Naive thymus-derived CD4-positive, alpha-beta T cell (primary cell): ENCODE measurements around the gene SLC38A3. TPM values are rescaled to one million over a fixed set of nuclear protein-coding genes. Genes with fewer than 3 reads are reported as not detected.

ENCODE experiments used
- ATAC-seq: fragments of 150-1000 bp; cut with Tn5 transposase; 2 replicates; pipeline ENCODE4 v1.10.0; 2021; ENCODE audit warnings: mild to moderate bottlenecking, moderate library complexity
- CTCF ChIA-PET: fragments of 350-600 bp; sonication (Branson Sonifier 250); formaldehyde crosslinking; loops from one replicate; lab custom pipeline; 2021; ENCODE audit warnings: antibody characterized with exemption; lab: Charles Lee
- POLR2A ChIA-PET: fragments of 350-600 bp; sonication (Branson Sonifier 250); formaldehyde crosslinking; loops from one replicate; lab custom pipeline; 2021; ENCODE audit warnings: antibody characterized with exemption, inconsistent platforms; lab: Charles Lee
- DNase-seq, 9 donors: peaks; one replicate each; pipeline versions ENCODE4 v3.0.0 to v3.0.0-alpha.2; 2020 to 2022; ENCODE audit warnings: mixed read lengths in 1 of 9
- H3K27ac ChIP-seq: one replicate; pipeline ENCODE4 v1.7.0; 2013; ENCODE audit warnings: mild to moderate bottlenecking, low read depth, low read length, moderate library complexity
- H3K27me3 ChIP-seq, 2 donors: one replicate each; pipeline ENCODE4 v1.7.0; 2013; ENCODE audit warnings: low read length in 2 of 2, mild to moderate bottlenecking in 2 of 2, moderate library complexity in 2 of 2; ENCODE audit not compliant: control insufficient read depth in 2 of 2, insufficient read depth in 2 of 2
- H3K36me3 ChIP-seq, 3 experiments: 1 replicate in 2 of 3; 2 replicates in 1 of 3; pipeline ENCODE4 v1.7.0; 2013; ENCODE audit warnings: low read length in 3 of 3, mild to moderate bottlenecking in 3 of 3, moderate library complexity in 1 of 3; ENCODE audit not compliant: insufficient read depth in 3 of 3, control insufficient read depth in 2 of 3
- H3K4me1 ChIP-seq, 2 donors: one replicate each; pipeline ENCODE4 v1.7.0; 2013; ENCODE audit warnings: low read length in 2 of 2, mild to moderate bottlenecking in 2 of 2, moderate library complexity in 1 of 2; ENCODE audit not compliant: control insufficient read depth in 2 of 2, insufficient read depth in 2 of 2
- H3K4me3 ChIP-seq: 2 replicates; pipeline ENCODE4 v1.7.0; 2013; ENCODE audit warnings: mild to moderate bottlenecking, low read length
- H3K9me3 ChIP-seq, 3 experiments: 1 replicate in 2 of 3; 2 replicates in 1 of 3; pipeline ENCODE4 v1.7.0; 2013; ENCODE audit warnings: low read length in 3 of 3; ENCODE audit not compliant: control insufficient read depth in 2 of 3
- H3K27ac Mint-ChIP-seq, 9 donors: one replicate each; pipeline ENCODE4 v1.8.0; 2020 to 2022; ENCODE audit warnings: mixed read lengths in 9 of 9, mild to moderate bottlenecking in 8 of 9, moderate library complexity in 5 of 9, inconsistent platforms in 2 of 9
- H3K27me3 Mint-ChIP-seq, 5 donors: one replicate each; pipeline ENCODE4 v1.8.0; 2021 to 2022; ENCODE audit warnings: mixed read lengths in 5 of 5, mild to moderate bottlenecking in 1 of 5
- H3K36me3 Mint-ChIP-seq, 5 donors: one replicate each; pipeline ENCODE4 v1.8.0; 2020 to 2022; ENCODE audit warnings: mixed read lengths in 5 of 5, mild to moderate bottlenecking in 3 of 5, inconsistent platforms in 1 of 5
- H3K4me1 Mint-ChIP-seq, 7 donors: one replicate each; pipeline ENCODE4 v1.8.0; 2020 to 2022; ENCODE audit warnings: mixed read lengths in 7 of 7, mild to moderate bottlenecking in 3 of 7, inconsistent platforms in 1 of 7
- H3K4me3 Mint-ChIP-seq, 10 donors: one replicate each; pipeline ENCODE4 v1.8.0; 2020 to 2022; ENCODE audit warnings: mild to moderate bottlenecking in 10 of 10, mixed read lengths in 10 of 10, moderate library complexity in 6 of 10, inconsistent platforms in 2 of 10
- H3K9me3 Mint-ChIP-seq, 11 donors: one replicate each; pipeline ENCODE4 v1.8.0; 2020 to 2022; ENCODE audit warnings: mixed read lengths in 11 of 11, mild to moderate bottlenecking in 4 of 11, inconsistent platforms in 1 of 11, moderate library complexity in 1 of 11
- intact Hi-C, 2 donors: fragments of 100-400 bp; cut with micrococcal nuclease; formaldehyde crosslinking; loops; one replicate each; pipeline ENCODE4 v1.15.1; 2023
- polyA plus RNA-seq, 2 donors: library from polyadenylated mRNA; unstranded; fragments of 300-500 nt; fragmentation: Illumina TruSeq; gene quantifications; one replicate each; pipeline ENCODE4 v1.2.3, GENCODE V29; 2021
- total RNA-seq, 6 experiments: library from RNA in 5 of 6; stranded (reverse) in 5 of 6; gene quantifications; 1 replicate in 5 of 6; 2 replicates in 1 of 6; pipeline ENCODE4 v1.2.3 and lab custom pipeline; 2021 to 2026

SLC38A3 gene
- total and polyA plus RNA-seq, 7 experiments from 2014 or later: 1.8 TPM; not detected in 6

DNA sequence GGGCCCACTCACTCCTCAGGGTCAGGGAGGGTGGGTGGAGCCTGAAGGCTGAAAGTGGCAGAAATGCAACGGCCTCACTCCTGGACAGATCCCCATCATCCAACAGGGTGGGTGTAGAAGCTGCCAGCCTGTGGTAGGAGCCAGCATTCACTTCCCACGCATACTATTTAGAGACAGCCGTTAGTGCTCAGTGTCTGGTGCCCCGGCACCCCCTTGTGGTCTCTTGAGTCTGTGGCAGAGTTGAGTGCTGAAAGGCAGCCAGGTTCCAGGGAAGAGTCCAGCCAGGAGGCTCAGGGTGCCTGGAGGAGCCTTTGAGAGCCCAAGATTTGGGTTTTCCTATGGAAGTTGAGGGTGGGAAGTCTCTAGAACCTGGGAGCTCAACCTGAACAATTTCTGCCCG is 15.8 kb upstream of the SLC38A3 start:
- Histone ChIP-seq H3K27me3 (no peaks in the 10 kb centered on the region), H3K9me3 (no peaks in the 10 kb centered on the region), H3K4me1 (peaks cover 5 to 8% of the 10 kb centered on the region in 2 donors), H3K27ac (no peak overlapping the region), H3K4me3 (no peak overlapping the region), H3K36me3 (no peaks in the 10 kb centered on the region)
- Mint-ChIP-seq H3K27ac (peak overlapping the region in 1 of 9 donors; percentile 65), H3K4me3 (no peak overlapping the region), H3K36me3 (no peaks in the 10 kb centered on the region), H3K27me3 (peaks cover 0 to 6% (median 4%) of the 10 kb centered on the region in 5 donors), H3K9me3 (no peaks in the 10 kb centered on the region), H3K4me1 (peaks cover 0 to 11% (median 4%) of the 10 kb centered on the region in 7 donors)
- intact Hi-C loops: no loop called here
- CTCF ChIA-PET: interaction anchor here (7.8 kb wide), 1 partner anchor 39 kb away, joined by 108 read pairs; no protein-coding TSS in a partner anchor
- ATAC-seq: peak; percentile 30
- DNase-seq: peak in 6 of 9 donors; percentile 17 to 41 (median 20)
- POLR2A ChIA-PET: interaction anchor here (0.5 kb wide), 1 partner anchor 35 kb away, joined by 3 read pairs; no protein-coding TSS in a partner anchor

DNA sequence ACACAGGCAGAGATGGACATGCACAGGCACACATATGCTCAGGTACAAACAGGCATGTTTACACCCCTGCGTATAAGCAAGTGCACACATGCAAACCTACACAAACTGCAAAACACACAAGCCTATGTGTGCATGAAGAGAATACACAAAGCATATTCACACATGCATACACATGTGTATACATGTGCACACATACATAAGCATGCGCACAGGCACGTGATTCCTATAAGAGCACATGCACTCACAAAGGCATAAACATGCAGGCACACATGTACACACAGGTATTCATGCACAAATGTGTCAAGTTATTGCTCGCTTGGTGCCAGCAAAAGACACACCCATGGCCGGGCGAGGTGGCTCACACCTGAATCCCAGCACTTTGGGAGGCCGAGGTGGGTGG is 15.1 kb upstream of the SLC38A3 start:
- ChIA-PET CTCF (interaction anchor here (0.7 to 7.8 kb wide), 3 partner anchors 20 to 83 kb away, joined by 4 to 108 read pairs (median 47); no protein-coding TSS in a partner anchor), POLR2A (interaction anchor here (0.6 to 0.7 kb wide), 2 partner anchors 68 to 112 kb away, joined by 3 read pairs; no protein-coding TSS in a partner anchor)
- no peaks in the 10 kb centered on the region for H3K36me3 ChIP-seq
- Mint-ChIP-seq H3K4me1 (peaks cover 4 to 16% (median 9%) of the 10 kb centered on the region in 7 donors), H3K4me3 (no peak overlapping the region), H3K36me3 (no peaks in the 10 kb centered on the region), H3K9me3 (no peaks in the 10 kb centered on the region), H3K27me3 (peaks cover 0 to 12% (median 4%) of the 10 kb centered on the region in 5 donors), H3K27ac (no peak overlapping the region)
- intact Hi-C loops: loop anchor here in 1 of 2 donors (10.0 kb wide), 1 partner anchor 375 kb away; the partner anchor contains the start of genes C3orf18 and HEMK1
- H3K9me3 ChIP-seq: no peaks in the 10 kb centered on the region
- ATAC-seq (no peak), DNase-seq (no peak)
- no peak overlapping the region for H3K4me3 ChIP-seq
- H3K27me3 ChIP-seq: no peaks in the 10 kb centered on the region
- no peak overlapping the region for H3K27ac ChIP-seq
- H3K4me1 ChIP-seq: peaks cover 5 to 13% of the 10 kb centered on the region in 2 donors

DNA sequence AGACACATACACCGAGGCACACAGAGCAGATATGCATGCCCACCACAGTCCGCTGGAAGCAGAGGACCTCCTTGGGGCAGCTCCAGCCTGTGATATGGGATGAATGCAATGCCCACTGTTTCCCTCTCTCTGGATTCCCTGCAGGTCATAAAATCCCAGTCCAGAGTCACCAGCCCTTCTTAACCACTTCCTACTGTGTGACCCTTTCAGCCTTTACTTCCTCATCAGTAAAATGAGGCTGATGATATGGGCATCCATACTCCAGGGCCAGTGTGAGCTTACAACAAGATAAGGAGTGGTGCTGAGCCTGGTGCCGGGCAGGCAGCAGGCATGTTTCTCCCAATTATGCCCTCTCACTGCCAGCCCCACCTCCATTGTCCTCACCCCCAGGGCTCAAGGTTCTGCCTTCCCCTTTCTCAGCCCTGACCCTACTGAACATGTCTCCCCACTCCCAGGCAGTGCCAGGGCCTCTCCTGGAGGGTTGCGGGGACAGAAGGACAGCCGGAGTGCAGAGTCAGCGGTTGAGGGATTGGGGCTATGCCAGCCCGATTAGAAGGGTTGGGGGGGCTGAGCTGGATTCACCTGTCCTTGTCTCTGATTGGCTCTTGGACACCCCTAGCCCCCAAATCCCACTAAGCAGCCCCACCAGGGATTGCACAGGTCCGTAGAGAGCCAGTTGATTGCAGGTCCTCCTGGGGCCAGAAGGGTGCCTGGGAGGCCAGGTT is 14.0 kb upstream of the SLC38A3 start, which contains the start of gene GNAT1:
GNAT1 (plus strand) TSS at position 675 of the 725 bp plus-strand sequence. CDS start 116 bp downstream, outside the sequence.
- no peaks in the 10 kb centered on the region for H3K9me3 Mint-ChIP-seq
- DNase-seq (no peak), ATAC-seq (no peak)
- ChIA-PET POLR2A (interaction anchor here (0.7 kb wide), 1 partner anchor 69 kb away, joined by 3 read pairs; no protein-coding TSS in a partner anchor), CTCF (interaction anchor here (0.6 to 7.8 kb wide), 4 partner anchors 21 to 174 kb away, joined by 3 to 108 read pairs (median 26); no protein-coding TSS in a partner anchor)
- peaks cover 0 to 15% (median 4%) of the 10 kb centered on the region in 5 donors for H3K27me3 Mint-ChIP-seq
- H3K36me3 ChIP-seq: no peaks in the 10 kb centered on the region
- H3K4me1 Mint-ChIP-seq: peaks cover 4 to 16% (median 9%) of the 10 kb centered on the region in 7 donors
- intact Hi-C loops: loop anchor here in 1 of 2 donors (10.0 kb wide), 1 partner anchor 374 kb away; the partner anchor contains the start of genes C3orf18 and HEMK1
- peak within 1 kb of the TSS in 1 of 10 donors; percentile 62 for H3K4me3 Mint-ChIP-seq
- H3K4me1 ChIP-seq: peaks cover 5 to 13% of the 10 kb centered on the region in 2 donors
- H3K36me3 Mint-ChIP-seq: no peaks in the 10 kb centered on the region
- no peak within 1 kb of the TSS for H3K27ac Mint-ChIP-seq
- H3K27ac ChIP-seq: no peak within 1 kb of the TSS
- no peaks in the 10 kb centered on the region for H3K27me3 ChIP-seq
- no peaks in the 10 kb centered on the region for H3K9me3 ChIP-seq
- no peak within 1 kb of the TSS for H3K4me3 ChIP-seq

DNA sequence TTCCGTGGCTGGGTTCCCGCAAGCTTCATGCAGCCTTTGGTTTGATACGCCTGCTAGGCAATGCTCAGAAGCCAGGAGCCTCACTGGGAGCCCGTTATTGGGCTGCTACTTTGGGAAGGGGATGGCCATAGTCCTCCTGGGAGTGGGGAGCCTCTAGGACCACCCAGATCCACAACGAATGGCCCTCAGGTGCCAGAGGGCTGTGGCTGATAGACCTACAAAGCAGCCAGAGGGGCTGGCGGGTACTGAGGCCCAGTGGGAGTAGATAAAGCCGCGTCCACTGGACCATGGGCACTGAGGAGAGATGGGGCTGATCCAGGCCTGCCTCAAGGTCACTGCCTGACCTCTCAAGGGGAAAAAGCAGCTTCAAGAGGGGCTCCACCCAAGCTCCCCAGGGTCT is 12.9 kb upstream of the SLC38A3 start:
- CTCF ChIA-PET: interaction anchor here (0.7 to 7.8 kb wide), 12 partner anchors 8 to 81 kb away, joined by 3 to 108 read pairs (median 4); no protein-coding TSS in a partner anchor
- DNase-seq (no peak), ATAC-seq (no peak)
- H3K27ac Mint-ChIP-seq: no peak overlapping the region
- H3K4me1 Mint-ChIP-seq: peaks cover 4 to 16% (median 9%) of the 10 kb centered on the region in 7 donors
- no peaks in the 10 kb centered on the region for H3K36me3 Mint-ChIP-seq
- peaks cover 0 to 21% (median 4%) of the 10 kb centered on the region in 5 donors for H3K27me3 Mint-ChIP-seq
- no peaks in the 10 kb centered on the region for H3K9me3 Mint-ChIP-seq
- POLR2A ChIA-PET: interaction anchor here (0.9 kb wide), 1 partner anchor 44 kb away, joined by 3 read pairs; the partner anchor contains the start of gene GNAI2
- no peaks in the 10 kb centered on the region for H3K9me3 ChIP-seq
- H3K27ac ChIP-seq: no peak overlapping the region
- no peak overlapping the region for H3K4me3 ChIP-seq
- no peak overlapping the region for H3K4me3 Mint-ChIP-seq
- peaks cover 5 to 13% of the 10 kb centered on the region in 2 donors for H3K4me1 ChIP-seq
- H3K36me3 ChIP-seq: no peaks in the 10 kb centered on the region
- intact Hi-C loops: loop anchor here (1.0 to 10.0 kb wide), 4 partner anchors 34 to 373 kb away; partner anchors contain the start of genes C3orf18 (in 1 of the 2) and HEMK1 (in 1 of the 2)
- no peaks in the 10 kb centered on the region for H3K27me3 ChIP-seq

DNA sequence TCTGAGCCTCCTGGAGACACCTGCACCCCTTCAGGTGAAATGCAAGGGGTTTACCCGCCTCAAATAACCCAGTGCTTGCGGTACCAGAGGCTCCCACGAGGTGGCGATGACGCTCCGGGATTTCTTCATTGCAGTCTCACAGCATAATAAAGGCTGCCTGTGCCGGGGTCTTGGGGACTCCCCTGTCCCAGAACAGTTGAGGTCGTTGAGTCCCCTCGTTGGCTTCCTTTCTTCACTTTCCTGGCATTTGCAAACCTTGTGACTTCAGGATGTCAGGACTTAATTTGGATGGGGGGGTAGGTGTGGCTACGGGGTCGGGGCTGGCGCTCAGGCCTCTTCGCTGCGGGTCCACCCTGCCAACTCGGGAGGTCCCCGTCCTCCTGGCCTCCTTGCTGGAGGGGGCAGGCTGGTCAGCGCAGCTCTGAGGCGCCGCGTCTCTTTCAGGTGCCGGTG is 12.4 kb upstream of the SLC38A3 start:
- DNase-seq (peak; percentile 73 to 90 (median 83)), ATAC-seq (peak; percentile 53)
- Mint-ChIP-seq H3K27me3 (peaks cover 0 to 21% (median 5%) of the 10 kb centered on the region in 5 donors), H3K4me1 (peaks cover 4 to 16% (median 9%) of the 10 kb centered on the region in 7 donors), H3K4me3 (peak overlapping the region in 7 of 10 donors; percentile 45 to 67 (median 62)), H3K27ac (peak overlapping the region in 3 of 9 donors; percentile 51 to 70 (median 65)), H3K9me3 (no peaks in the 10 kb centered on the region), H3K36me3 (no peaks in the 10 kb centered on the region)
- Histone ChIP-seq H3K4me1 (peaks cover 5 to 13% of the 10 kb centered on the region in 2 donors), H3K27me3 (no peaks in the 10 kb centered on the region), H3K27ac (no peak overlapping the region), H3K9me3 (no peaks in the 10 kb centered on the region), H3K4me3 (no peak overlapping the region), H3K36me3 (no peaks in the 10 kb centered on the region)
- CTCF ChIA-PET: interaction anchor here (0.7 to 7.8 kb wide), 11 partner anchors 9 to 80 kb away, joined by 3 to 108 read pairs (median 4); no protein-coding TSS in a partner anchor
- POLR2A ChIA-PET: interaction anchor here (0.9 kb wide), 1 partner anchor 43 kb away, joined by 3 read pairs; the partner anchor contains the start of gene GNAI2
- intact Hi-C loops: loop anchor here (1.0 to 10.0 kb wide), 4 partner anchors 34 to 372 kb away; partner anchors contain the start of genes C3orf18 (in 1 of the 2) and HEMK1 (in 1 of the 2)

DNA sequence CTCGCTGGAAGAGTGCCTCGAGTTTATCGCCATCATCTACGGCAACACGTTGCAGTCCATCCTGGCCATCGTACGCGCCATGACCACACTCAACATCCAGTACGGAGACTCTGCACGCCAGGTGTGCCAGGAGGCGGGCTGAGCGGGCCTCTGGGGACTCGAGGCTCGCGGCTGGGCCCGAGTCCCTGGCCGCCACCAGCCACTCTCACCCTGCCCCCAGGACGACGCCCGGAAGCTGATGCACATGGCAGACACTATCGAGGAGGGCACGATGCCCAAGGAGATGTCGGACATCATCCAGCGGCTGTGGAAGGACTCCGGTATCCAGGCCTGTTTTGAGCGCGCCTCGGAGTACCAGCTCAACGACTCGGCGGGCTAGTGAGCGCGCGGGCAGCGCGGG is 11.8 kb upstream of the SLC38A3 start:
- Histone ChIP-seq H3K4me1 (peaks cover 5 to 13% of the 10 kb centered on the region in 2 donors), H3K27ac (no peak overlapping the region), H3K4me3 (no peak overlapping the region), H3K36me3 (no peaks in the 10 kb centered on the region), H3K27me3 (no peaks in the 10 kb centered on the region), H3K9me3 (no peaks in the 10 kb centered on the region)
- ATAC-seq (no peak), DNase-seq (no peak)
- CTCF ChIA-PET: interaction anchor here (2.2 to 7.8 kb wide), 6 partner anchors 25 to 98 kb away, joined by 6 to 108 read pairs (median 26); partner anchors contain the start of gene IFRD2
- POLR2A ChIA-PET: interaction anchor here (2.2 kb wide), 1 partner anchor 53 kb away, joined by 11 read pairs; no protein-coding TSS in a partner anchor
- Mint-ChIP-seq H3K9me3 (no peaks in the 10 kb centered on the region), H3K27ac (no peak overlapping the region), H3K27me3 (peaks cover 0 to 21% (median 5%) of the 10 kb centered on the region in 5 donors), H3K36me3 (no peaks in the 10 kb centered on the region), H3K4me3 (peak overlapping the region in 1 of 10 donors; percentile 62), H3K4me1 (peaks cover 4 to 16% (median 9%) of the 10 kb centered on the region in 7 donors)
- intact Hi-C loops: loop anchor here in 1 of 2 donors (10.0 kb wide), 1 partner anchor 372 kb away; the partner anchor contains the start of genes C3orf18 and HEMK1
